Neural cell (in vitro differentiated cells): ENCODE data around the gene HIVEP3. TPM values are rescaled to one million over a fixed set of nuclear protein-coding genes. Genes with fewer than 3 reads are reported as not detected.

Source experiments
- H2AFZ ChIP-seq: fragments of 200-600, 300-800 bp; sonication (generic), shearing (Covaris generic); 2 replicates; pipeline ENCODE4 v1.6.0; 2014; ENCODE audit warnings: low read depth, mild to moderate bottlenecking, antibody characterized with exemption, low read length, moderate library complexity
- H3F3A ChIP-seq: fragments of 200-600 bp; shearing (Covaris generic); 2 replicates; pipeline ENCODE4 v1.6.1; 2016; ENCODE audit warnings: mild to moderate bottlenecking, moderate library complexity, mixed read lengths, antibody characterized with exemption, low read length; ENCODE audit not compliant: insufficient read depth, poor library complexity, severe bottlenecking
- H3K27ac ChIP-seq: fragments of 200-600, 300-800 bp; sonication (generic), shearing (Covaris generic); 2 replicates; pipeline ENCODE4 v1.5.1; 2014; ENCODE audit warnings: mild to moderate bottlenecking, low read length, moderate library complexity
- H3K27me3 ChIP-seq: fragments of 300-800, 200-600 bp; sonication (generic), shearing (Covaris generic); 2 replicates; pipeline ENCODE4 v1.6.0; 2014; ENCODE audit warnings: mild to moderate bottlenecking, low read depth, low read length, moderate library complexity; ENCODE audit not compliant: insufficient read depth
- H3K36me3 ChIP-seq: fragments of 300-800, 200-600 bp; sonication (generic), shearing (Covaris generic); 2 replicates; pipeline ENCODE4 v1.5.1; 2014; ENCODE audit warnings: mild to moderate bottlenecking, antibody characterized with exemption, low read length, moderate library complexity; ENCODE audit not compliant: insufficient read depth
- H3K4me2 ChIP-seq: fragments of 300-800, 200-600 bp; sonication (generic), shearing (Covaris generic); 2 replicates; pipeline ENCODE4 v1.6.0; 2014; ENCODE audit warnings: mild to moderate bottlenecking, low read length
- H3K4me3 ChIP-seq: fragments of 300-800, 200-600 bp; sonication (generic), shearing (Covaris generic); 2 replicates; pipeline ENCODE4 v1.5.1; 2014; ENCODE audit warnings: mild to moderate bottlenecking, low read length, moderate library complexity
- H3K79me2 ChIP-seq: fragments of 200-600 bp; shearing (Covaris generic); replicated peaks from 2 replicates; pipeline ENCODE4 v1.6.0; 2014; ENCODE audit warnings: mild to moderate bottlenecking, low read length, moderate library complexity; ENCODE audit not compliant: insufficient read depth
- H3K9ac ChIP-seq: fragments of 300-800, 200-600 bp; sonication (generic), shearing (Covaris generic); 2 replicates; pipeline ENCODE4 v1.6.1; 2016; ENCODE audit warnings: mild to moderate bottlenecking, low read length, mixed read lengths
- H3K9me2 ChIP-seq: fragments of 200-600 bp; shearing (Covaris generic); 2 replicates; pipeline ENCODE4 v1.6.1; 2016; ENCODE audit warnings: mild to moderate bottlenecking, low read length, mixed read lengths; ENCODE audit not compliant: insufficient read depth
- H3K9me3 ChIP-seq: fragments of 200-600, 300-800 bp; sonication (generic), shearing (Covaris generic); 2 replicates; pipeline ENCODE4 v1.6.1; 2016; ENCODE audit warnings: mild to moderate bottlenecking, mixed run types, low read length, moderate library complexity, mixed read lengths
- H4K20me1 ChIP-seq: fragments of 200-600 bp; shearing (Covaris generic); 2 replicates; pipeline ENCODE4 v1.6.1; 2016; ENCODE audit warnings: mild to moderate bottlenecking, mixed run types; ENCODE audit not compliant: insufficient read depth
- EP300 ChIP-seq: fragments of 450-650 bp; conservative IDR thresholded peaks from 2 replicates; pipeline ENCODE4 v1.6.1; 2014; ENCODE audit warnings: antibody characterized with exemption, mild to moderate bottlenecking, moderate library complexity; ENCODE audit not compliant: poor library complexity, severe bottlenecking
- EZH2 ChIP-seq: fragments of 200-600, 300-800 bp; shearing (Covaris generic), sonication (generic); IDR thresholded peaks from 2 replicates; pipeline ENCODE4 v1.6.1; 2014; ENCODE audit warnings: antibody characterized with exemption, low read length, borderline replicate concordance, mild to moderate bottlenecking; ENCODE audit not compliant: insufficient read depth, poor library complexity, severe bottlenecking
- MXI1 ChIP-seq: fragments of 450-650 bp; conservative IDR thresholded peaks from 2 replicates; pipeline ENCODE4 v1.6.1; 2014; ENCODE audit warnings: antibody characterized with exemption, mild to moderate bottlenecking; ENCODE audit not compliant: poor library complexity, severe bottlenecking
- POLR2AphosphoS5 ChIP-seq: IDR thresholded peaks from 2 replicates; pipeline ENCODE4 v1.6.1; 2012
- RAD21 ChIP-seq: fragments of 450-650 bp; conservative IDR thresholded peaks from 2 replicates; pipeline ENCODE4 v1.6.1; 2014; ENCODE audit warnings: antibody characterized with exemption, mild to moderate bottlenecking, moderate library complexity
- SMC3 ChIP-seq: fragments of 450-650 bp; conservative IDR thresholded peaks from 2 replicates; pipeline ENCODE4 v1.6.1; 2014; ENCODE audit warnings: antibody characterized with exemption, mild to moderate bottlenecking, moderate library complexity; ENCODE audit not compliant: poor library complexity
- TAF1 ChIP-seq: IDR thresholded peaks from 2 replicates; pipeline ENCODE4 v1.6.1; 2012; ENCODE audit warnings: low read depth
- polyA plus RNA-seq: library from polyadenylated mRNA; depleted of rRNA; stranded (reverse); fragments of >200 nt; gene quantifications from 2 replicates; pipeline ENCODE4 v1.2.3, GENCODE V29; 2014
- TF ChIP-seq, protein P1 (sequence below): fragments of 450-650 bp; IDR thresholded peaks from 2 replicates; pipeline ENCODE4 v1.5.1; 2014; ENCODE audit warnings: antibody characterized with exemption, mild to moderate bottlenecking, moderate library complexity; ENCODE audit not compliant: poor library complexity, severe bottlenecking
- TF ChIP-seq, protein P2 (sequence below): IDR thresholded peaks from 2 replicates; pipeline ENCODE4 v1.6.1; 2012; ENCODE audit warnings: borderline replicate concordance

HIVEP3 gene
- polyA plus RNA-seq, 1 donor from 2014 or later = 2.6 TPM

DNA sequence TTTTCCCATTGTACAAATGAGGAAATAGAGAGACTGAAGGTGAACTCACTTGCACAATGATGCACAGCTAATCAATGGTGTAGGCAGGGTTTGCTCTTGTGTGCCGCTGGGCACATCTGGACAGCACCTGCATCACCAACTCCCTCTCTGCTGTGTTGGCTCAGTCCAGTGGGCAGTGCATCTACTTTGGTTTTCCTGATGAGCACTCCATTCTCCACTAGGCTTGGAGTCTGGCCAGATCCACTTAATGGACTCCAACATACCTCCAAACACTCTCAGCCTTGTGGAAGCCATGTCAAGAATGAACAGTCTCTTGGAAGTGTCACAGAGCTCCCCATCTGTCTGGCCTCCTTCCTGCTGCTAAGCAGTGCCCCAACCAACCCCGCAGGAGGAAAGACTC lies 152.2 kb downstream of the HIVEP3 start:
- no peak overlapping the region for H2AFZ ChIP-seq
- no peak overlapping the region for H3K9ac ChIP-seq
- no peaks in the 10 kb centered on the region for H3K27me3 ChIP-seq
- H3K36me3 ChIP-seq = no peaks in the 10 kb centered on the region
- no peak overlapping the region for H3K4me3 ChIP-seq
- no peak overlapping the region for H3K4me2 ChIP-seq
- H3K9me3 ChIP-seq = no peaks in the 10 kb centered on the region
- H4K20me1 ChIP-seq = no peaks in the 10 kb centered on the region
- H3K27ac ChIP-seq = no peak overlapping the region
- TF ChIP-seq SMC3 = no peak
- TF ChIP-seq RAD21 = no peak
- TF ChIP-seq EZH2 = no peak
- TF ChIP-seq POLR2AphosphoS5 = no peak
- TF ChIP-seq, protein P1, sequence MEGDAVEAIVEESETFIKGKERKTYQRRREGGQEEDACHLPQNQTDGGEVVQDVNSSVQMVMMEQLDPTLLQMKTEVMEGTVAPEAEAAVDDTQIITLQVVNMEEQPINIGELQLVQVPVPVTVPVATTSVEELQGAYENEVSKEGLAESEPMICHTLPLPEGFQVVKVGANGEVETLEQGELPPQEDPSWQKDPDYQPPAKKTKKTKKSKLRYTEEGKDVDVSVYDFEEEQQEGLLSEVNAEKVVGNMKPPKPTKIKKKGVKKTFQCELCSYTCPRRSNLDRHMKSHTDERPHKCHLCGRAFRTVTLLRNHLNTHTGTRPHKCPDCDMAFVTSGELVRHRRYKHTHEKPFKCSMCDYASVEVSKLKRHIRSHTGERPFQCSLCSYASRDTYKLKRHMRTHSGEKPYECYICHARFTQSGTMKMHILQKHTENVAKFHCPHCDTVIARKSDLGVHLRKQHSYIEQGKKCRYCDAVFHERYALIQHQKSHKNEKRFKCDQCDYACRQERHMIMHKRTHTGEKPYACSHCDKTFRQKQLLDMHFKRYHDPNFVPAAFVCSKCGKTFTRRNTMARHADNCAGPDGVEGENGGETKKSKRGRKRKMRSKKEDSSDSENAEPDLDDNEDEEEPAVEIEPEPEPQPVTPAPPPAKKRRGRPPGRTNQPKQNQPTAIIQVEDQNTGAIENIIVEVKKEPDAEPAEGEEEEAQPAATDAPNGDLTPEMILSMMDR = no peak
- no peak for TF ChIP-seq TAF1
- TF ChIP-seq EP300 = no peak
- TF ChIP-seq MXI1 = no peak
- TF ChIP-seq, protein P2, sequence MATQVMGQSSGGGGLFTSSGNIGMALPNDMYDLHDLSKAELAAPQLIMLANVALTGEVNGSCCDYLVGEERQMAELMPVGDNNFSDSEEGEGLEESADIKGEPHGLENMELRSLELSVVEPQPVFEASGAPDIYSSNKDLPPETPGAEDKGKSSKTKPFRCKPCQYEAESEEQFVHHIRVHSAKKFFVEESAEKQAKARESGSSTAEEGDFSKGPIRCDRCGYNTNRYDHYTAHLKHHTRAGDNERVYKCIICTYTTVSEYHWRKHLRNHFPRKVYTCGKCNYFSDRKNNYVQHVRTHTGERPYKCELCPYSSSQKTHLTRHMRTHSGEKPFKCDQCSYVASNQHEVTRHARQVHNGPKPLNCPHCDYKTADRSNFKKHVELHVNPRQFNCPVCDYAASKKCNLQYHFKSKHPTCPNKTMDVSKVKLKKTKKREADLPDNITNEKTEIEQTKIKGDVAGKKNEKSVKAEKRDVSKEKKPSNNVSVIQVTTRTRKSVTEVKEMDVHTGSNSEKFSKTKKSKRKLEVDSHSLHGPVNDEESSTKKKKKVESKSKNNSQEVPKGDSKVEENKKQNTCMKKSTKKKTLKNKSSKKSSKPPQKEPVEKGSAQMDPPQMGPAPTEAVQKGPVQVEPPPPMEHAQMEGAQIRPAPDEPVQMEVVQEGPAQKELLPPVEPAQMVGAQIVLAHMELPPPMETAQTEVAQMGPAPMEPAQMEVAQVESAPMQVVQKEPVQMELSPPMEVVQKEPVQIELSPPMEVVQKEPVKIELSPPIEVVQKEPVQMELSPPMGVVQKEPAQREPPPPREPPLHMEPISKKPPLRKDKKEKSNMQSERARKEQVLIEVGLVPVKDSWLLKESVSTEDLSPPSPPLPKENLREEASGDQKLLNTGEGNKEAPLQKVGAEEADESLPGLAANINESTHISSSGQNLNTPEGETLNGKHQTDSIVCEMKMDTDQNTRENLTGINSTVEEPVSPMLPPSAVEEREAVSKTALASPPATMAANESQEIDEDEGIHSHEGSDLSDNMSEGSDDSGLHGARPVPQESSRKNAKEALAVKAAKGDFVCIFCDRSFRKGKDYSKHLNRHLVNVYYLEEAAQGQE = no peak
- no peaks in the 10 kb centered on the region for H3K9me2 ChIP-seq
- no peaks in the 10 kb centered on the region for H3K79me2 ChIP-seq
- no peaks in the 10 kb centered on the region for H3F3A ChIP-seq

DNA sequence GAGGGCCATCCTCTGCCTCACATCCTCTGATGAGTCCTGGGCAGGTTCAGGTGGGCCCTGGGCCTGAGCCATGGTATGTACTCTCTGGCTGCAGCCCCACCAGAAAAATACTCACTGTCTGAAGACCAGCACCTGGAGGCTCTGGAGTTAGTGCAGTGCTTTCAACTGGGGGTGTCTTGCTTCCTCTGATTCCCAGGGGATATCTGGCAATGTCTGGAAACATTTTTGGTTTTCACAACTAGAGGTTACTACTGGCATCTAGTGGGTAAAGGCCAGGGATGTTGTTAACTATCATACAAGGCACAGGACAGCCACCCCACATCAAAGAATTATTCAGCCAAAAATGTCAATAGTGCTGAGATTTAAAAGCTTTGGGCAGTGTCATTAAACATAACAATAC lies 152.7 kb downstream of the HIVEP3 start:
- Histone ChIP-seq H3K79me2 (no peaks in the 10 kb centered on the region), H3K9ac (no peak overlapping the region), H3F3A (no peaks in the 10 kb centered on the region), H3K9me3 (no peaks in the 10 kb centered on the region), H2AFZ (no peak overlapping the region), H3K36me3 (no peaks in the 10 kb centered on the region), H3K27ac (no peak overlapping the region), H3K9me2 (no peaks in the 10 kb centered on the region), H3K27me3 (no peaks in the 10 kb centered on the region), H3K4me2 (no peak overlapping the region), H3K4me3 (no peak overlapping the region), H4K20me1 (no peaks in the 10 kb centered on the region)
- TF ChIP-seq, protein P1 = no peak
- TF ChIP-seq SMC3 (no peak), MXI1 (no peak), RAD21 (no peak)
- TF ChIP-seq, protein P2 = no peak
